ENCODE measurements around the gene UPF3A.

DNA sequence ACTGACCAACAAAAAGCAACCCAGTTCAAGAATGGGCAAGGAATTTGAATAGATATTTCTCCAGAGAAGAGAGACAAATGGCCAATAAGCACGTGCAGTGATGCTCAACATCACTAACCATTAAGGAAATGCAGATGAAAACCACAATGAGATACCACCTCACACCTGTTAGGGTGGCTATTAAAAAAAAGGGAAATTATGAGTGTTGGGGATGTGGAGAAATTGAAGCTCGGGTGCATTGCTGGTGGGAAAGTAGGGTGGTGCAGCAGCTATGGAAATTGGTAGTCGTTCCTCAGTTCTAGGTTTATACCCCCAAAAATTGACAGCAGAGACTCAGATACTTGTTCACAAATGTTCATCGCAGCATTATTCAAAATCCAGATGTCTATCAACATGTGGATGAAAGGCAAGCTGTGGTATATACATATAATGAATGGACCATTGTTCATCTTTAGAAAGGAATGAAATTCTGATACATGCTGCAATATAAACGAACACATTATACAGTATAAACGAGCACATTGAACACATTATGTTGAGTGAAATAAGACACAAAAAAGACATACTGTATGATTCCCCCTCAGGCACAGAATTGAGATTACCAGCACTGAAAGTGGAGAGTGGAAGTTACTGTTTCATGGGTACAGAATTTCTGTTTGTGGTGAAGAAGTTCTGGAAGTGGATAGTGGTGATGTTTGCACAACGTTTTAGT, 33.8 kb downstream of the UPF3A start:
- TF ChIP-seq, protein P1, sequence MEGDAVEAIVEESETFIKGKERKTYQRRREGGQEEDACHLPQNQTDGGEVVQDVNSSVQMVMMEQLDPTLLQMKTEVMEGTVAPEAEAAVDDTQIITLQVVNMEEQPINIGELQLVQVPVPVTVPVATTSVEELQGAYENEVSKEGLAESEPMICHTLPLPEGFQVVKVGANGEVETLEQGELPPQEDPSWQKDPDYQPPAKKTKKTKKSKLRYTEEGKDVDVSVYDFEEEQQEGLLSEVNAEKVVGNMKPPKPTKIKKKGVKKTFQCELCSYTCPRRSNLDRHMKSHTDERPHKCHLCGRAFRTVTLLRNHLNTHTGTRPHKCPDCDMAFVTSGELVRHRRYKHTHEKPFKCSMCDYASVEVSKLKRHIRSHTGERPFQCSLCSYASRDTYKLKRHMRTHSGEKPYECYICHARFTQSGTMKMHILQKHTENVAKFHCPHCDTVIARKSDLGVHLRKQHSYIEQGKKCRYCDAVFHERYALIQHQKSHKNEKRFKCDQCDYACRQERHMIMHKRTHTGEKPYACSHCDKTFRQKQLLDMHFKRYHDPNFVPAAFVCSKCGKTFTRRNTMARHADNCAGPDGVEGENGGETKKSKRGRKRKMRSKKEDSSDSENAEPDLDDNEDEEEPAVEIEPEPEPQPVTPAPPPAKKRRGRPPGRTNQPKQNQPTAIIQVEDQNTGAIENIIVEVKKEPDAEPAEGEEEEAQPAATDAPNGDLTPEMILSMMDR (IDR thresholded peaks at IDR 0.05 in 8 of 11, conservative IDR thresholded peaks at IDR 0.05 in 3 of 11): no peak
- no peak for TF ChIP-seq POLR2A (IDR thresholded peaks at IDR 0.05)
